ENCODE data around the gene COL23A1.

Gene COL23A1

GRCh38 chr5:178432421-178433272 is 157.5 kb downstream of the COL23A1 start:
- DNase-seq, result no peak

- DNase-seq, result no peak
Observed at GRCh38 chr5:178431782-178432165, 158.4 kb downstream of the COL23A1 start.

GRCh38 chr5:178431063-178431781 is 159.0 kb downstream of the COL23A1 start:
- DNase-seq, result no peak

GRCh38 chr5:178430186-178431062 is 159.8 kb downstream of the COL23A1 start:
- DNase-seq, result no peak

DNA sequence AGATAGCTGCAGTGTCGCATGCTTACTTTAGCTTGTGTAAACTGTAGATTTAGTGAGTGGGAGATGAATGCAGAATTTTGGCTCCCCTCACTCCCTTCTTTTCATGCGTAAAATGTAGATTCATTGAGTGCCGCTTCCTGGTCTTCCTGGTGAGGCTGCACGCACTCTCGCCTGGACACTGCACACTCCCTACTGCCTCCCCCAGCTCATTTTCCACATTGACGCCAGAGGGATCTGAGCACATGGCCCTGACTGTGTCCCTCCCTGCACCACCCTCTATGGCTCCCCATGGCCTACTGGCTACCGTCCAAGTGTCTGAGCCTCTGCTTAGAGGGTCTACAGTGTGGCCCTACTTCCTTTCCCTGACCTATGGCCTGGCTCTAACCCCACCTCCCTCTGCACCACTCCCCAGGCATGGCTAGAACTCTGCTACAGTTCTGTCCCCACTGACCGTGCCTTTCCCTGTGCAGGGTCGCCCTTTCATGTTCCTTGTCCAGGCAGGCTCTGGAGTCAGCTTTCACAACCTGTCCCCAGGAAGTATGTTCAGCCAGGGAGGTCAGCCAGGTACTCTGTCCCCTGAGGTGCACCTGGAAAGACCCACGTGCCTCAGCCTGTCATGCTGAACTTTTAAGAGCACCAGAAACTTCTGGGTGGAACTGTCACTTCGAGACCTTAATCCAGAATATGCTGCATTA is 160.6 kb downstream of the COL23A1 start:
- DNase-seq, result no peak

DNA sequence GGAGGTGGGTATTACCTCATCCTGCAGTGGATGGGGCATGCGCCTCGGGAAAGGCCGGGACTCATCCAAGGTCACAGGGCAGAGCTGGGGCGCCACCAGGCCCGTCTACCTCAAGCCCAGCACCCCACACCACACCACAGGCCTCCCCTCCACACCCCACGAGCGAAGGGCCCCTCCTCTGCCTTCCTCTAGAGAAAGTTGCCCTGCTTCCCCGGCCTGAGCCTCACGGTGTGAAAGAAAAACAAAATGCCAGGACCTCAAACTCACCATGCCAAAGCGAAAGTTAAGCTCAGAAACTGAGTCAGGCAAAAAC is 161.1 kb downstream of the COL23A1 start:
- no peak for DNase-seq

DNA sequence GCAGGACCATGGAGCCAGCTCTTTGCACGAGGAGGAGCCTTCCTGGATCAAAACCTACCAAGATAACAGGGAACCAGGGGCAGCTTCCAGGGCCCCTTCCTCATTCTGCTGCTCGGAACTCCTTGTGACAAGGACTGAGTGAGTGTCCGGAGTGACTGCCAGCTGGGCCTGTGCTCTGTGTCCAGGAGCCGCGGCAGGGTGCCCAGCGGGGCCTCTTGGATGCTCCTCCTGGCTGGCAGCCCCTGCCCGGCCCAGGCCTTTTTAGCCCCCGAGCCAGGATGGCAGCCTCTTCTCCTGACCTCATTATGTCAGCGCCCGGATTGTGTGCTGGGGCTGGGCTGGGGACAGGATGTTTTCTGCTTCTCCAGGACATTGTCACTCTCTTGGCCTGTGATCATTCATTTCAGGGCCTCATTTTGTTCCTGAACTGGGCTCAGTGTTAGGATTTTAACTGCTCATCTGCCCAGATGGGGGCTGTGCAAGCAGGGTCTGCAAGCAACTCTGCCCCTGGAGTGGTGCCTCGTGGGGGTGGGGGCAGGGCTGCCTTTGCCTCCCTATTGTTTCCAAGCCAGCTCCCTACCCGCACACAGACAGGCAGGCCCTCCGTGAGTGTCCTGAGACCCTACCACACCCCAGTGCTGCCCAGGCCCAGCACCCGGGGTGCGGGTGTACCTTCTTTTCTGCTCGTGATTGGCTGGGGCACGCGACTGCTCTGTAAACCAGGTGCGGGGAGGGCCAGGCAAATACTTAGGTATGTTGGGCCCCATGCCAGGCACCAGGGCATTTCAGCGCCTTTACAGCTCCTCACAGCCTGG is 161.6 kb downstream of the COL23A1 start:
- no peak for DNase-seq

DNA sequence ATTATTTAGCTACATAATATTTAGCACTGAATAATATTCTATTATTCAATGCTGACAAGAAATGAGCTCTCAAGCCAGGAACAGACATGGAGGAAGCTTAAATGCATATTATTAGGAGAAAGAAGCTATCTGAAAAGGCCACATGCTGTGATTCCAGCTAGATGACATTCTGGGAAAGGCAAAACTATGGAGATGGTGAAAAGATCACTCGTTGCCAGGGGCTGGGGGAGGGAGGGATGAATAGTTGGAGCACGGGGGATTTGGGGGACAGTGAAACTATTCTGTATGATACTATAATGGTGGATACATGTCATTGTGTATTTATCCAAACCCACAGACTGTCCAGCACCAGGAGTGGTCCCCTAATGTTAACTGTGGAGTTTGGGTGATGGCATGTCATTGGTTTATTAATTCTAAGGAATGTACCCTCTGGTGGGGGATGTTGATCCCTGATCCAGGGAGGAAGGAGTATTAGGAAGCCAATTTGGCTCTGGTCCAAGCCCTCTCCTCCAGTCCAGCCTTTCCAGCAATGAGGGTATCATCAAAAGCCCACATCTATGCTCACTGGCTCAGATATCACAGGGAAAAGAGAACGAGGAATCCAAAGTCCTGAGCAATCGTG is 162.5 kb downstream of the COL23A1 start:
- DNase-seq, result no peak

GRCh38 chr5:178426326-178427130 is 163.7 kb downstream of the COL23A1 start:
- no peak for DNase-seq

DNA sequence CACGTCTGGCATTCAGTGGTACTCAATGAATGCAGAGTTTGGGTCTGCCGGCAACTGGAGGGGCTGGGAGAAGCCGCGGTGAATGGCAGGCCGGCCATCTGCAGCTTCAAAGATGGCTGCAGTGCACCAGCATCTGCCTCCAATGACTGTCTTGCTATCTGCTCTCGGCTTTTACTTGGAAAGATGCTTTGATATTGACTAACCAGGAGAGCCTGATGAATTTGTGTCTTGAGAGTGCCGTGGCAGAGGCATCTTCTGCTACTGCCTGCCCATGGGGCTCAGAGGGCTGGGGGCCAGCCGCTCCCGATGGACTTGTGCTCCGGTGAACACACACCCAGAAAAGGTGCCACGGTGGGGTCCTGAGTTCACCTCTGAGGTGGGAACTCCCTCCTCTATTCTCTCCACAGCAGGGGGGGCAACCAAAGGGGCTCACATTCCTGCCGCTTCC is 164.5 kb downstream of the COL23A1 start:
- no peak for DNase-seq

DNA sequence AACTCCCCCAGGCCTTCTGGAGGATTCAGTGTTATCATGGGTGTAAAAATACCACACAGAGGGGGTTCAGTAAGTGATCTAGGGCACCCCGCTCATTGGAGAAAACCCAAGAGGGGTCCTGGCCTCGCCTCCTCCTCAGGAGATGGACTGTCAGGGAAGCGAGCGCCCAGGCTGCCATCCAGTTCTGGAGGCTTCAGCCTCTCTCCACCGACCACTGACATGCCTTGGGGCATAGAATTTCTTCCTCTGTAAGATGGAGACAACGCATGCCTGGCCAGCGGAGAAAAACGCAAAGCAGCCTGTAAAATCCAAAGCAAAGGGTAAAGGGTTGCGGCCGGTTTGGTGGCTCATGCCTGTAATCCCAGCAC is 165.4 kb downstream of the COL23A1 start:
- no peak for DNase-seq

DNA sequence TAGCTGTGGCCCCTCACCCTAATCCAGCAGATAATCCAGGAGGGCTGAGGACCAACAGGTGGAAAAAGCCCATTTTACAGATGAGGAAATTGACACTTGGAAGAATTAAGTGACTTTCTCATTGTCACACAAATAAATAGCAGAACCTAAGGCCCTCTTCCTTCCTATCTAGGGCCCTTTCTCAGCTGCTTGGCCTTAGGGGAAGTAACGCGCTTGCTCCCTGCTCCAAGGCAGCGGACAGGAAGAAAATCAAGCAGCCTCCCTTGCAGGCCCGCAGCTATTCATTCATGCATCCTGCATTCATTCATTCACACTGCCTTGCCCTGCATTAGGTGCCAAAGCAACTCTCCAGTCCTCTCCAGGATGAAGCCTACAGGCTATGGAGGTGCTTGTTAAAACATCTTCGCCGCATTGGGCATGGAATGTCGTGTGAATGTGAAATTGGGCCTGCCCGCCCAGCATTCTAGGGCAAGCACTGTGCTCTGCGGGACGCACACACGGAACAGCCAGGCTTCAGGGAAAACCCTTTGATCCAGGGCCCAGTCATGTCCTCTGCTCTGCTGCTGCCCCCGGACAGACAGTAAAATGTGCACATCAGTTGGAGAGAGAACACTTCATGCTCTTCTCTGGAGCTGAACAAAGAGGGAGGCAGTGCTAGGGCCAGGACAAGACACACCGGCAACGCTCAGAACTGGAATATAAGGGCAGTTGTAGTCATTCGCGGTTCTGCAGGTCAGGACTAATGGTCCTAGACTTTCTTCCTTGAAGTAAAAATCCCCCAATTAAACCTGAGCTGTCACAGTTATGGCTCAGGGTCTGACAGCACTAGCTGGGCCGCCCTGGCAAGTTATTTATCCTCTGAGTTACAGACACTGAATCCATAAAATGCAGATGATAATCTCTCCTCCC is 166.0 kb downstream of the COL23A1 start:
- no peak for DNase-seq

DNA sequence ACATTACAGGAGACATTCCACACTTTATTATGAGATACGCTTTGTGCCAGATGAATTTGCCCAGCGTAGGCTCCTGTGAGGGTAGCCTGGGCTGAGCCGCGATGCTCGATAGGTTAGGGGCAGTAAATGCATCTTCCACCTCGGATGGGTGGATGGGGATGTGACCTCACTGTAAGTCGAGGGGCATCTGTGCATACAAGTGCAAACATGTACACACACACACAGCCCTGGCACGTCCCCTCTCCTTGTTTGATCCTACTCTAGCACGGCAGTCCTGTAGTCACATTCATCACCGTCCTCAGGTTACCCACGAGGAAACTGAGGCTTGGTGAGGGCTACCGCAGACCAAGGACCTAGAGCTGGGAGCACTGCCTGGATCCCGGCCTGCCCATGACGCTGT is 166.8 kb downstream of the COL23A1 start:
- DNase-seq, result no peak

GRCh38 chr5:178422400-178422775 is 167.8 kb downstream of the COL23A1 start:
- DNase-seq, result no peak

DNA sequence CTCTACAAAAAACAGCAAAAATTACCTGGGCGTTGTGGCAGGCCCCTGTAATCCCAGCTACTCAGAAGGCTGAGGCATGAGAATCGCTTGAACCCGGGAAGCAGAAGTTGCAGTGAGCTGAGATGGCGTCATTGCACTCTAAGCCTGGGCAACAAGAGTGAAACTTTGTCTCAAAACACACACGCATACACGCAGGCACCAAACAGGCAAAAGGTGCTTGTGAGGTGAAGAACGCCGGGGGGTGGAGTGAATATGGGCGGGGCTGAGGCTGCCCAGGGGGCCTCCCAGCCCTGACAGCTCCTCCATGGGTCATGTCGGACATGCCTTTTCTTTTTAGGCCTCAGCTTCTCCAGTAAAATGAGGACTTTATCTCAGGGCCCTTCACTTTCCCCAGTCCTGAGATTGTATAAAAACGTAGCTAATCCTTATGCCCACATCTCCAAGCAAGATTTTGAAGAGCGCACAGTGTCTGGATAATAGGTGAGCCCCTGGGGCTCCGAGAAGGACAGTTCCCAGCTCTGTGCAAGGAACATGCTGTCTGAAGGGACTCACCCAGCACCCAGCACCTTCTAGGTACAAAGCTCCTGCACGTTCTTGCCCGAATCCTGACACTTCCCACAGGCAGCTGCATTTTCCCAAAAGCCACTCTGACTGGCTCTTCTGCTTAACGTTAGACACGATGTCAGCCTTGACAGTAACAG is 168.3 kb downstream of the COL23A1 start:
- no peak for DNase-seq

GRCh38 chr5:178421128-178421527 is 169.1 kb downstream of the COL23A1 start:
- no peak for DNase-seq

GRCh38 chr5:178420354-178420781 is 169.8 kb downstream of the COL23A1 start:
- DNase-seq, result no peak

GRCh38 chr5:178419651-178420050 is 170.5 kb downstream of the COL23A1 start:
- DNase-seq, result no peak

DNA sequence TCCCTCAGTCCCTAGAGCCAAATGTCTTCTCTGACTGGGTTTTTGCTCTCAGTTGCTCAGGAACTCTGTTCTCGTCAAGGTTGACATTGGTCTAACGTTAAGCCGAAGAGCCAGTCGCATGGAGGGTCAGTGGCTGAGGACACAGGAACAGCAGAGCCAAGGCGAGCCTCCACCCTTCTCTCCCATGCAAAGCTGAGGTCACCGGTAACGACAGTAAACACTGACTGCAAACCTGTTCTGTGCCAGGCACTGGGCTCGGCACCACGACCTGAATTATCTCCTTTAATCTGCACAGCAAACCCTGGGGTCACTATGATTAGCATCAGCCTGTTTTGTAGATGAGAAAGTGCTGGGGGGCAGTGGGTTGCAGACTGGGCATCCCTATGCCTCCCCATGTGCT is 171.0 kb downstream of the COL23A1 start:
- DNase-seq, result no peak
